RWPE1 (cell line): Measurements from ENCODE around the gene PCGF5.
"Not testable (repeated sequence)": the region's sequence is repeated elsewhere in the genome, so short reads cannot be mapped to it uniquely, and the experiment has no call there.

Experiments
- CTCF ChIA-PET: fragments of 350-600 bp; sonication (Branson Sonifier 250); formaldehyde crosslinking; extraction: SDS; loops from one replicate; lab custom pipeline; 2021; lab: Yijun Ruan, JAX
- POLR2A ChIA-PET: fragments of 400-600 bp; formaldehyde crosslinking; extraction: SDS; loops from one replicate; lab custom pipeline; 2020; ENCODE audit warnings: antibody characterized with exemption; ENCODE audit not compliant: low non-redundant PET; lab: Yijun Ruan, JAX
- DNase-seq: peaks from one replicate; pipeline ENCODE4 v3.0.0; 2012; ENCODE audit warnings: low spot score
- H3K27ac ChIP-seq: fragments of 450-650 bp; 2 replicates; pipeline ENCODE4 v1.5.1; 2017
- CTCF ChIP-seq: fragments of 450-650 bp; conservative IDR thresholded peaks from 2 replicates; pipeline ENCODE4 v1.5.1; 2017; ENCODE audit warnings: low read depth, mild to moderate bottlenecking

Gene PCGF5

GRCh38 chr10:91253300-91253699 lies 32.8 kb downstream of the PCGF5 start:
- ChIA-PET CTCF (no interaction called here), POLR2A (no interaction called here)
- no peak for DNase-seq
- no peak for TF ChIP-seq CTCF
- H3K27ac ChIP-seq, result no peak overlapping the region

GRCh38 chr10:91257310-91257709 lies 36.8 kb downstream of the PCGF5 start:
- ChIA-PET CTCF (interaction anchor here (0.7 kb wide), 1 partner anchor 215 kb away, joined by 3 read pairs; no protein-coding TSS in a partner anchor), POLR2A (no interaction called here)
- TF ChIP-seq CTCF, result no peak
- no peak for DNase-seq
- no peak overlapping the region for H3K27ac ChIP-seq

- CTCF ChIA-PET, result interaction anchor here (0.7 to 1.1 kb wide), 2 partner anchors 144 to 349 kb away, joined by 3 read pairs; no protein-coding TSS in a partner anchor
- DNase-seq, H3K27ac ChIP-seq, POLR2A ChIA-PET: not testable (repeated sequence)
Measured at GRCh38 chr10:91260417-91260816, 40.0 kb downstream of the PCGF5 start.

- TF ChIP-seq CTCF, result no peak
- ChIA-PET POLR2A (no interaction called here), CTCF (interaction anchor here (0.5 to 1.6 kb wide), 3 partner anchors 28 to 360 kb away, joined by 3 to 4 read pairs (median 3); no protein-coding TSS in a partner anchor)
- no peak for DNase-seq
- no peak overlapping the region for H3K27ac ChIP-seq
Measured at GRCh38 chr10:91271886-91272285, 51.4 kb downstream of the PCGF5 start.

GRCh38 chr10:91284486-91285090 lies 64.1 kb downstream of the PCGF5 start:
- no peak for DNase-seq
- H3K27ac ChIP-seq, result no peak overlapping the region
- POLR2A ChIA-PET, result no interaction called here
- TF ChIP-seq CTCF, result no peak
- CTCF ChIA-PET, result interaction anchor here (0.6 kb wide), 1 partner anchor 1353 kb away, joined by 3 read pairs; no protein-coding TSS in a partner anchor

GRCh38 chr10:91286572-91286971 lies 66.1 kb downstream of the PCGF5 start:
- TF ChIP-seq CTCF, result no peak
- DNase-seq, result no peak
- CTCF ChIA-PET, result interaction anchor here (0.7 to 1.6 kb wide), 3 partner anchors 11 to 433 kb away, joined by 3 to 6 read pairs (median 3); no protein-coding TSS in a partner anchor
- POLR2A ChIA-PET, result no interaction called here
- no peak overlapping the region for H3K27ac ChIP-seq

GRCh38 chr10:91287276-91287675 lies 66.8 kb downstream of the PCGF5 start:
- CTCF ChIA-PET, result interaction anchor here (0.7 to 1.6 kb wide), 2 partner anchors 11 to 434 kb away, joined by 3 to 6 read pairs; no protein-coding TSS in a partner anchor
- POLR2A ChIA-PET, result no interaction called here
- DNase-seq, result no peak
- no peak overlapping the region for H3K27ac ChIP-seq
- no peak for TF ChIP-seq CTCF
